Spleen (tissue), 11 donors: ENCODE data around the gene FOXO6. TPM values are rescaled to one million over a fixed set of nuclear protein-coding genes. Genes with fewer than 3 reads are reported as not detected.
A peak's percentile ranks its signal among the peaks of the same experiment; 100 is the strongest.

Experiments used
- DNase-seq: peaks from one replicate; pipeline ENCODE4 v3.0.0-alpha.2; 2020
- H3K27ac ChIP-seq, 8 donors: fragments of 200-600 bp; sonication (generic) in 7 of 8; 1 replicate in 4 of 8; 2 replicates in 4 of 8; pipeline versions ENCODE4 v1.5.0 to v1.8.0; 2016 to 2021; ENCODE audit warnings: inconsistent platforms in 4 of 8, mild to moderate bottlenecking in 4 of 8, moderate library complexity in 1 of 8
- H3K27me3 ChIP-seq, 7 donors: fragments of 200-600 bp; sonication (generic) in 6 of 7; replicated peaks in 1 of 7; 1 replicate in 4 of 7; 2 replicates in 3 of 7; pipeline versions ENCODE4 v1.5.0 to v1.8.0; 2016 to 2021; ENCODE audit warnings: inconsistent platforms in 3 of 7, mild to moderate bottlenecking in 1 of 7
- H3K36me3 ChIP-seq, 6 donors: fragments of 200-600 bp; sonication (generic) in 5 of 6; 1 replicate in 4 of 6; 2 replicates in 2 of 6; pipeline versions ENCODE4 v1.5.0 to v1.8.0; 2016 to 2021; ENCODE audit warnings: inconsistent platforms in 2 of 6
- H3K4me1 ChIP-seq, 6 donors: fragments of 200-600 bp; sonication (generic) in 5 of 6; 1 replicate in 3 of 6; 2 replicates in 3 of 6; pipeline versions ENCODE4 v1.5.0 to v1.8.0; 2016 to 2021; ENCODE audit warnings: inconsistent platforms in 3 of 6
- H3K4me3 ChIP-seq, 8 donors: fragments of 200-600 bp; sonication (generic) in 7 of 8; 1 replicate in 4 of 8; 2 replicates in 4 of 8; pipeline versions ENCODE4 v1.5.0 to v1.8.0; 2016 to 2021; ENCODE audit warnings: inconsistent platforms in 4 of 8, mild to moderate bottlenecking in 4 of 8, moderate library complexity in 2 of 8
- H3K9me3 ChIP-seq, 8 donors: fragments of 200-600 bp; sonication (generic) in 7 of 8; 1 replicate in 4 of 8; 2 replicates in 4 of 8; pipeline versions ENCODE4 v1.5.0 to v1.8.0; 2016 to 2021; ENCODE audit warnings: inconsistent platforms in 4 of 8
- CTCF ChIP-seq, 11 experiments: fragments of 200-600 bp in 7 of 11; fragments of 450-650 bp in 4 of 11; sonication (generic) in 4 of 11; IDR thresholded peaks in 8 of 11; conservative IDR thresholded peaks in 3 of 11; 1 replicate in 7 of 11; 2 replicates in 4 of 11; pipeline versions ENCODE4 v1.4.0 to v1.8.0; 2016 to 2021; ENCODE audit warnings: antibody characterized with exemption in 11 of 11, inconsistent platforms in 4 of 11, mild to moderate bottlenecking in 1 of 11
- POLR2A ChIP-seq, 3 donors: fragments of 450-650 bp; IDR thresholded peaks; one replicate each; pipeline ENCODE4 v1.5.1; 2017; ENCODE audit warnings: antibody characterized with exemption in 3 of 3, mild to moderate bottlenecking in 1 of 3
- POLR2AphosphoS5 ChIP-seq, 3 donors: sonication (generic); formaldehyde crosslinking; IDR thresholded peaks; one replicate each; pipeline ENCODE4 v1.5.1; 2017; ENCODE audit warnings: antibody characterized with exemption in 3 of 3
- WGBS, 5 donors: extraction: QIAGEN DNeasy Blood & Tissue Kit in 3 of 5; methylation state at CpG; one replicate each; pipeline versions ENCODE4 v1.1.5 to v1.1.7; 2013 to 2018; 5-methylcytosine and 5-hydroxymethylcytosine counted together
- intact Hi-C: fragments of 100-400 bp; cut with DNase I; formaldehyde crosslinking; loops from one replicate; pipeline ENCODE4 v1.15.0; 2023; ENCODE audit warnings: low total_unique reads
- polyA plus RNA-seq, 3 donors: library from polyadenylated mRNA; stranded (reverse); fragments of 200-250 nt; gene quantifications; one replicate each; pipeline ENCODE4 v1.2.1, GENCODE V29; 2013
- total RNA-seq, 7 donors: library from RNA; depleted of rRNA in 3 of 7; stranded (reverse); fragments of >200 nt in 3 of 7; fragmentation: NEBNext Ultra II Directional in 4 of 7; extraction: Animal tissue kit (Norgen Biotek cat#: 25700) in 4 of 7; gene quantifications; one replicate each; pipeline versions ENCODE4 v1.1.0 to v1.2.1, GENCODE V29; 2016 to 2021
- donor health status: healthy with polysubstance abuse.
- donor health status: DM: no; HTN: no; CAD: no; lungs with moderate emphysema.
- donor health status: DM: no; HTN: no; CAD: no.
- donor health status: Bipolar disorder and iron deficiency.
- donor health status: healthy.
- donor health status: DM: no; HTN: no; CAD: no.
- donor health status: DM: yes; HTN: yes; CAD: no.

FOXO6 gene
- total and polyA plus RNA-seq, 10 donors: 0.14 to 1.6 (median 0.32) TPM; not detected in 1

GRCh38 chr1:41410462-41410861 lies 49.2 kb downstream of the FOXO6 start:
- TF ChIP-seq POLR2AphosphoS5 (IDR thresholded peaks at IDR 0.05): no peak
- no peak for TF ChIP-seq CTCF (IDR thresholded peaks at IDR 0.05 in 8 of 11, conservative IDR thresholded peaks at IDR 0.05 in 3 of 11)
- TF ChIP-seq POLR2A (IDR thresholded peaks at IDR 0.05): no peak
- intact Hi-C loops: no loop called here

GRCh38 chr1:41411229-41411628 lies 50.0 kb downstream of the FOXO6 start:
- DNase-seq: no peak
- Histone ChIP-seq H3K27me3 (peaks cover 0 to 30% (median 0%) of the 10 kb centered on the region in 7 donors), H3K4me3 (no peak overlapping the region), H3K4me1 (peaks cover 0 to 43% (median 6%) of the 10 kb centered on the region in 6 donors), H3K27ac (no peak overlapping the region), H3K9me3 (peaks cover 0 to 4% (median 0%) of the 10 kb centered on the region in 8 donors), H3K36me3 (no peaks in the 10 kb centered on the region)
- intact Hi-C loops: no loop called here
- 77 to 97% (median 87%) methylated on average over 3 of the region's 3 CpGs for WGBS, 5 donors
- TF ChIP-seq CTCF (IDR thresholded peaks at IDR 0.05 in 8 of 11, conservative IDR thresholded peaks at IDR 0.05 in 3 of 11): no peak
- no peak for TF ChIP-seq POLR2AphosphoS5 (IDR thresholded peaks at IDR 0.05)
- TF ChIP-seq POLR2A (IDR thresholded peaks at IDR 0.05): no peak

More at GRCh38 chr1:41410462-41410861, 49.2 kb downstream of the FOXO6 start:
- Histone ChIP-seq H3K27ac (no peak overlapping the region), H3K27me3 (peaks cover 0 to 34% (median 0%) of the 10 kb centered on the region in 7 donors), H3K4me3 (no peak overlapping the region), H3K36me3 (no peaks in the 10 kb centered on the region), H3K9me3 (peaks cover 0 to 4% (median 0%) of the 10 kb centered on the region in 8 donors), H3K4me1 (peaks cover 0 to 35% (median 5%) of the 10 kb centered on the region in 6 donors)
- DNase-seq: no peak
- 83 to 93% (median 89%) methylated on average over 3 of the region's 3 CpGs for WGBS, 5 donors

GRCh38 chr1:41412748-41413147 lies 51.5 kb downstream of the FOXO6 start:
- intact Hi-C loops: no loop called here
- no peak for DNase-seq
- TF ChIP-seq POLR2A (IDR thresholded peaks at IDR 0.05): no peak
- TF ChIP-seq POLR2AphosphoS5 (IDR thresholded peaks at IDR 0.05): peak; percentile 43 to 63 (median 43)

GRCh38 chr1:41413748-41414281 lies 52.6 kb downstream of the FOXO6 start:
- Histone ChIP-seq H3K4me1 (peaks cover 0 to 68% (median 12%) of the 10 kb centered on the region in 6 donors), H3K9me3 (peaks cover 0 to 4% (median 0%) of the 10 kb centered on the region in 8 donors), H3K4me3 (no peak overlapping the region), H3K27ac (no peak overlapping the region), H3K27me3 (peaks cover 0 to 17% (median 0%) of the 10 kb centered on the region in 7 donors), H3K36me3 (no peaks in the 10 kb centered on the region)
- intact Hi-C loops: no loop called here
- DNase-seq: no peak
- 82 to 92% (median 87%) methylated on average over 12 of the region's 12 CpGs for WGBS, 5 donors
- TF ChIP-seq POLR2A (IDR thresholded peaks at IDR 0.05) (no peak), CTCF (IDR thresholded peaks at IDR 0.05 in 8 of 11, conservative IDR thresholded peaks at IDR 0.05 in 3 of 11) (no peak), POLR2AphosphoS5 (IDR thresholded peaks at IDR 0.05) (no peak)

More at GRCh38 chr1:41412748-41413147, 51.5 kb downstream of the FOXO6 start:
- WGBS, 5 donors: 41 to 53% (median 46%) methylated on average over 7 to 8 of the region's 8 CpGs
- Histone ChIP-seq H3K4me1 (peaks cover 0 to 58% (median 12%) of the 10 kb centered on the region in 6 donors), H3K36me3 (no peaks in the 10 kb centered on the region), H3K9me3 (peaks cover 0 to 4% (median 0%) of the 10 kb centered on the region in 8 donors), H3K4me3 (no peak overlapping the region), H3K27ac (no peak overlapping the region), H3K27me3 (peaks cover 0 to 26% (median 0%) of the 10 kb centered on the region in 7 donors)
